PFSK-1 (cell line): ENCODE measurements around the gene NDUFA8.

Experiments
- POLR2AphosphoS5 ChIP-seq: IDR thresholded peaks from 2 replicates; pipeline ENCODE4 v1.6.1; 2012; ENCODE audit warnings: low read depth, mild to moderate bottlenecking, control low read depth, low read length, moderate library complexity
- SIN3A ChIP-seq: IDR thresholded peaks from 2 replicates; pipeline ENCODE4 v1.6.1; 2012; ENCODE audit warnings: mild to moderate bottlenecking, low read length, moderate library complexity, borderline replicate concordance; ENCODE audit not compliant: insufficient read depth

GRCh38 chr9:122206118-122207046 is 46.8 kb upstream of the NDUFA8 start:
- TF ChIP-seq SIN3A = no peak
- no peak for TF ChIP-seq POLR2AphosphoS5
